ENCODE results near the gene TMEM41A.

The TMEM41A gene

GRCh38 chr3:185498503-185499396, at the start of gene TMEM41A:
TMEM41A (minus strand) TSS chr3:185499035; CDS start chr3:185498961, 74 bp downstream.
- DNase-seq (ENCODE audit: low read depth): peak; percentile 81

GRCh38 chr3:185540695-185541094, 41.9 kb upstream of the TMEM41A start:
- no peak for DNase-seq (ENCODE audit: low read depth)

GRCh38 chr3:185539934-185540333, 41.1 kb upstream of the TMEM41A start:
- DNase-seq (ENCODE audit: low read depth): no peak

GRCh38 chr3:185537369-185537970, 38.6 kb upstream of the TMEM41A start:
- no peak for DNase-seq (ENCODE audit: low read depth)

- no peak for DNase-seq (ENCODE audit: low read depth)
These were observed 35.7 kb upstream of the TMEM41A start for GRCh38 chr3:185534511-185534910.

GRCh38 chr3:185532901-185533300, 34.1 kb upstream of the TMEM41A start:
- no peak for DNase-seq (ENCODE audit: low read depth)

- no peak for DNase-seq (ENCODE audit: low read depth)
These were observed 32.0 kb upstream of the TMEM41A start for GRCh38 chr3:185530856-185531255.

- no peak for DNase-seq (ENCODE audit: low read depth)
These were observed 29.7 kb upstream of the TMEM41A start for GRCh38 chr3:185528532-185528931.

- no peak for DNase-seq (ENCODE audit: low read depth)
These were observed 28.5 kb upstream of the TMEM41A start for GRCh38 chr3:185527364-185527763.

- DNase-seq (ENCODE audit: low read depth): no peak
These were observed 27.6 kb upstream of the TMEM41A start for GRCh38 chr3:185526349-185526951.

GRCh38 chr3:185521349-185522138, 22.7 kb upstream of the TMEM41A start:
- no peak for DNase-seq (ENCODE audit: low read depth)

- DNase-seq (ENCODE audit: low read depth): no peak
These were observed 20.2 kb upstream of the TMEM41A start for GRCh38 chr3:185519021-185519420.

GRCh38 chr3:185517387-185518130, 18.7 kb upstream of the TMEM41A start:
- no peak for DNase-seq (ENCODE audit: low read depth)

GRCh38 chr3:185511711-185512110, 12.9 kb upstream of the TMEM41A start:
- DNase-seq (ENCODE audit: low read depth): no peak

- no peak for DNase-seq (ENCODE audit: low read depth)
These were observed 9.6 kb upstream of the TMEM41A start for GRCh38 chr3:185508335-185508991.

- DNase-seq (ENCODE audit: low read depth): no peak
These were observed 9.0 kb upstream of the TMEM41A start for GRCh38 chr3:185507883-185508282.

GRCh38 chr3:185504636-185505035, 5.8 kb upstream of the TMEM41A start:
- no peak for DNase-seq (ENCODE audit: low read depth)

- DNase-seq (ENCODE audit: low read depth): no peak
These were observed 4.7 kb upstream of the TMEM41A start for GRCh38 chr3:185503521-185503920.

GRCh38 chr3:185502987-185503386, 4.2 kb upstream of the TMEM41A start:
- DNase-seq (ENCODE audit: low read depth): no peak

GRCh38 chr3:185490241-185490640, 8.6 kb downstream of the TMEM41A start:
- DNase-seq (ENCODE audit: low read depth): no peak

- DNase-seq (ENCODE audit: low read depth): no peak
These were observed 9.4 kb downstream of the TMEM41A start for GRCh38 chr3:185489462-185489861.

All from stimulated activated CD8-positive, alpha-beta memory T cell treated with anti-CD3 and anti-CD28 coated beads, Interleukin-12 subunit alpha, Interleukin-12 subunit beta, amount 100 ng/mL, for 1 hour (primary cell).